Uterus (tissue), 4 donors: ENCODE data around the gene PLPP4. TPM values are rescaled to one million over a fixed set of nuclear protein-coding genes. Genes with fewer than 3 reads are reported as not detected.

ENCODE experiments used
- DNase-seq, 2 donors: peaks; one replicate each; pipeline ENCODE4 v3.0.0-alpha.2; 2019 to 2020
- H3K27ac ChIP-seq, 2 donors: fragments of 200-600 bp; sonication (generic); 1 replicate in 1 of 2; 2 replicates in 1 of 2; pipeline ENCODE4 v1.5.1; 2016 to 2018
- H3K27me3 ChIP-seq, 2 donors: fragments of 200-600 bp; sonication (generic); one replicate each; pipeline ENCODE4 v1.5.1; 2018 to 2019; ENCODE audit warnings: control low read depth in 1 of 2
- H3K36me3 ChIP-seq, 2 donors: fragments of 200-600 bp; sonication (generic); one replicate each; pipeline ENCODE4 v1.5.1; 2019; ENCODE audit warnings: control low read depth in 1 of 2
- H3K4me1 ChIP-seq, 2 donors: fragments of 200-600 bp; sonication (generic); one replicate each; pipeline ENCODE4 v1.5.1; 2018 to 2019; ENCODE audit warnings: control low read depth in 1 of 2
- H3K4me3 ChIP-seq, 2 donors: fragments of 200-600 bp; sonication (generic); 1 replicate in 1 of 2; 2 replicates in 1 of 2; pipeline ENCODE4 v1.5.1; 2018 to 2019; ENCODE audit warnings: mild to moderate bottlenecking in 1 of 2
- H3K9me3 ChIP-seq, 2 donors: fragments of 200-600 bp; sonication (generic); one replicate each; pipeline ENCODE4 v1.5.1; 2019; ENCODE audit warnings: control low read depth in 1 of 2
- CTCF ChIP-seq, 4 experiments: fragments of 200-600 bp in 2 of 4; fragments of 450-650 bp in 2 of 4; sonication (generic) in 2 of 4; IDR thresholded peaks; one replicate each; pipeline ENCODE4 v1.5.1; 2016 to 2019; ENCODE audit warnings: antibody characterized with exemption in 4 of 4, mild to moderate bottlenecking in 2 of 4, moderate library complexity in 1 of 4
- POLR2A ChIP-seq, 2 donors: fragments of 450-650 bp; IDR thresholded peaks; one replicate each; pipeline ENCODE4 v1.6.1; 2016; ENCODE audit warnings: antibody characterized with exemption in 2 of 2, mild to moderate bottlenecking in 1 of 2, moderate library complexity in 1 of 2
- intact Hi-C: fragments of 100-400 bp; cut with DNase I; formaldehyde crosslinking; loops from one replicate; pipeline ENCODE4 v1.15.1; 2023; ENCODE audit warnings: low total_unique reads
- total RNA-seq, 4 donors: library from RNA; depleted of rRNA in 3 of 4; stranded (reverse); fragments of >200 nt in 3 of 4; gene quantifications; one replicate each; pipeline versions ENCODE4 v1.1.0 to v1.2.4, GENCODE V29; 2014 to 2023
- donor health status: DM: yes; HTN: yes; CAD: no.

Gene PLPP4
- total RNA-seq, 4 donors from 2014 or later: 0.55 TPM; not detected in 3

- no peaks in the 10 kb centered on the region for H3K9me3 ChIP-seq
- H3K27ac ChIP-seq: no peak overlapping the region
- intact Hi-C loops: no loop called here
- H3K36me3 ChIP-seq: no peaks in the 10 kb centered on the region
- no peak for DNase-seq
- H3K4me3 ChIP-seq: no peak overlapping the region
- H3K27me3 ChIP-seq: no peaks in the 10 kb centered on the region
- TF ChIP-seq POLR2A (IDR thresholded peaks at IDR 0.05) (no peak), CTCF (IDR thresholded peaks at IDR 0.05) (no peak)
- H3K4me1 ChIP-seq: no peaks in the 10 kb centered on the region
Measured at GRCh38 chr10:120540486-120540885, 83.5 kb downstream of the PLPP4 start.

GRCh38 chr10:120541984-120542383, 85.0 kb downstream of the PLPP4 start:
- no peak overlapping the region for H3K4me3 ChIP-seq
- no peaks in the 10 kb centered on the region for H3K27me3 ChIP-seq
- H3K36me3 ChIP-seq: no peaks in the 10 kb centered on the region
- TF ChIP-seq CTCF (IDR thresholded peaks at IDR 0.05): no peak
- TF ChIP-seq POLR2A (IDR thresholded peaks at IDR 0.05): no peak
- no peaks in the 10 kb centered on the region for H3K9me3 ChIP-seq
- H3K4me1 ChIP-seq: no peaks in the 10 kb centered on the region
- intact Hi-C loops: no loop called here
- H3K27ac ChIP-seq: no peak overlapping the region
- no peak for DNase-seq

- H3K4me1 ChIP-seq: no peaks in the 10 kb centered on the region
- TF ChIP-seq CTCF (IDR thresholded peaks at IDR 0.05) (no peak), POLR2A (IDR thresholded peaks at IDR 0.05) (no peak)
- H3K36me3 ChIP-seq: no peaks in the 10 kb centered on the region
- no peak overlapping the region for H3K4me3 ChIP-seq
- DNase-seq: no peak
- H3K27ac ChIP-seq: no peak overlapping the region
- H3K9me3 ChIP-seq: no peaks in the 10 kb centered on the region
- no peaks in the 10 kb centered on the region for H3K27me3 ChIP-seq
- intact Hi-C loops: no loop called here
Measured at GRCh38 chr10:120542591-120542990, 85.6 kb downstream of the PLPP4 start.

GRCh38 chr10:120543291-120543690, 86.3 kb downstream of the PLPP4 start:
- Histone ChIP-seq H3K4me1 (no peaks in the 10 kb centered on the region), H3K4me3 (no peak overlapping the region), H3K27me3 (no peaks in the 10 kb centered on the region), H3K9me3 (no peaks in the 10 kb centered on the region), H3K36me3 (no peaks in the 10 kb centered on the region), H3K27ac (no peak overlapping the region)
- TF ChIP-seq CTCF (IDR thresholded peaks at IDR 0.05) (no peak), POLR2A (IDR thresholded peaks at IDR 0.05) (no peak)
- intact Hi-C loops: no loop called here
- DNase-seq: no peak

- H3K9me3 ChIP-seq: peaks cover 0 to 4% of the 10 kb centered on the region in 2 donors
- DNase-seq: no peak
- TF ChIP-seq CTCF (IDR thresholded peaks at IDR 0.05) (no peak), POLR2A (IDR thresholded peaks at IDR 0.05) (no peak)
- H3K4me3 ChIP-seq: no peak overlapping the region
- no peaks in the 10 kb centered on the region for H3K27me3 ChIP-seq
- no peak overlapping the region for H3K27ac ChIP-seq
- no peaks in the 10 kb centered on the region for H3K4me1 ChIP-seq
- intact Hi-C loops: no loop called here
- H3K36me3 ChIP-seq: no peaks in the 10 kb centered on the region
Measured at GRCh38 chr10:120548210-120548609, 91.2 kb downstream of the PLPP4 start.
